H1 (cell line): ENCODE results near the gene AGO3. TPM values are rescaled to one million over a fixed set of nuclear protein-coding genes. Genes with fewer than 3 reads are reported as not detected.

Experiments used
- ATF2 ChIP-seq: IDR thresholded peaks from 2 replicates; pipeline ENCODE4 v1.6.1; 2012; ENCODE audit warnings: low read length, inconsistent platforms
- polyA plus RNA-seq, 7 experiments: library from polyadenylated mRNA; depleted of rRNA in 3 of 7; stranded (reverse) in 5 of 7; unstranded in 2 of 7; fragments of >200 nt in 5 of 7; fragments of 200-250 nt in 2 of 7; gene quantifications; 1 replicate in 5 of 7; 2 replicates in 1 of 7; 4 replicates in 1 of 7; pipeline versions ENCODE4 v1.2.1 to v1.2.3, GENCODE V29; 2011 to 2013; ENCODE audit warnings: missing spikeins in 2 of 7, mixed read lengths in 2 of 7
- total RNA-seq: library from RNA; stranded (reverse); fragmentation: NEBNext Ultra II Directional; extraction: Animal tissue kit (Norgen Biotek cat#: 25700); gene quantifications from 2 replicates; pipeline ENCODE4 v1.2.1, GENCODE V29; 2021

The AGO3 gene
- total and polyA plus RNA-seq, 2 of the 8 experiments (the other 6 are each of a cell fraction or from before 2014, with no cell fraction given) = 10.7 to 26.4 TPM

- TF ChIP-seq ATF2 = no peak
Observed at GRCh38 chr1:35901235-35901634, 29.7 kb upstream of the AGO3 start (continued).
